ENCODE data around the gene APOBEC3F. TPM values are rescaled to one million over a fixed set of nuclear protein-coding genes. Genes with fewer than 3 reads are reported as not detected.
"Not testable (repeated sequence)": the region's sequence is repeated elsewhere in the genome, so short reads cannot be mapped to it uniquely, and the experiment has no call there.

Gene APOBEC3F
- 16.3 and 17.2 TPM in 2 replicates for total RNA-seq (2013; cell fraction: nucleolus; rRNA removed)
- 10.9 and 13.1 TPM in 2 replicates for total RNA-seq (2014; rRNA removed)
- total RNA-seq (2014; rRNA removed; fragmentation: Illumina TruSeq; extraction: Trizol), result 7.4 and 7.7 TPM in 2 replicates
- total RNA-seq (2021), result 29.1 and 30.6 TPM in 2 replicates
- polyA plus RNA-seq (2011; ENCODE audit: low read depth), result 9.6 TPM
- 4.7 and 7.8 TPM in 2 replicates for polyA plus RNA-seq (2011; rRNA removed)
- 7.3 and 8.6 TPM in 2 replicates for polyA plus RNA-seq (2011; cell fraction: cytosol; rRNA removed)
- 7.7 and 7.9 TPM in 2 replicates for polyA plus RNA-seq (2011; cell fraction: nucleus; rRNA removed)
- 11.1 TPM in 2 replicates for polyA plus RNA-seq (2012)
- polyA plus RNA-seq (2014; fragmentation: Illumina TruSeq; extraction: Trizol), result 13.7 and 17.8 TPM in 2 replicates
- polyA plus RNA-seq (2014; fragmentation: Nextera tagmentation; extraction: Ambion mirVana), result 1 to 10 TPM; 7.5 to 9.6 TPM
- 13.3 and 14.7 TPM in 2 replicates for polyA plus RNA-seq (2014; rRNA removed)
- 10 to 100 TPM; 20.9 to 26.5 TPM for polyA plus RNA-seq (2016; fragmentation: Nextera tagmentation; extraction: Ambion mirVana)
- 11.8 and 20.1 TPM in 2 replicates for polyA minus RNA-seq (2011; rRNA and poly(A)+ RNA removed)
- 7.2 and 10.8 TPM in 2 replicates for polyA minus RNA-seq (2011; cell fraction: cytosol; rRNA and poly(A)+ RNA removed)
- polyA minus RNA-seq (2011; cell fraction: nucleus; rRNA and poly(A)+ RNA removed), result 13.9 and 15.3 TPM in 2 replicates
- percentile 68 among the genes with signal in this experiment for Bru-seq, nascent RNA
- BruChase-seq, experiment 1, labeled RNA remaining after a 6-hour chase, result percentile 69 among the genes with signal in this experiment
- percentile 65 among the genes with signal in this experiment for BruChase-seq, experiment 2, labeled RNA remaining after a 2-hour chase
- long read RNA-seq, experiment 1, partial matches to known transcripts, result 1 of 4 reads
- long read RNA-seq, experiment 1, other reads (novel, unspliced or antisense), result 1 of 4 reads
- long read RNA-seq, experiment 2, partial matches to known transcripts, result 1 of 2 reads
- long read RNA-seq, experiment 2, other reads (novel, unspliced or antisense), result 1 of 2 reads

GRCh38 chr22:39040538-39041296 is at the start of gene APOBEC3F:
TSS of gene APOBEC3F (plus strand) at chr22:39040864. CDS start at chr22:39040961, 97 bp downstream.
- Histone ChIP-seq H3K27ac (ENCODE audit: control insufficient read depth, insufficient read depth) (peak within 1 kb of the TSS; percentile 78), H3K4me3 (peak within 1 kb of the TSS; percentile 98), H3K9ac (ENCODE audit: control insufficient read depth, insufficient read depth, low read length) (peak within 1 kb of the TSS; percentile 88), H3K79me2 (ENCODE audit: control insufficient read depth, insufficient read depth, low read length) (peaks cover 17% of the 10 kb centered on the region), H3K4me2 (ENCODE audit: control insufficient read depth, insufficient read depth) (peak within 1 kb of the TSS; percentile 77)
- BruUV-seq (replicated peaks); H3K4me1 ChIP-seq (ENCODE audit: control insufficient read depth, insufficient read depth, low read length); H2AFZ ChIP-seq (ENCODE audit: control insufficient read depth, low read depth, low read length); in situ Hi-C loops (cut with MboI); H3K9me3 ChIP-seq (replicated peaks; ENCODE audit: control insufficient read depth, insufficient read depth, low read length); FAIRE-seq; H4K20me1 ChIP-seq (ENCODE audit: control insufficient read depth, insufficient read depth); SMC1A ChIA-PET (ENCODE audit: uncharacterized antibody, unreplicated experiment); H3K27me3 ChIP-seq (replicated peaks in 1 of 2; ENCODE audit: control insufficient read depth in 2 of 2, insufficient read depth in 2 of 2, low read length in 1 of 2); intact Hi-C loops (cut with micrococcal nuclease; ENCODE audit: unreplicated experiment); H3K36me3 ChIP-seq (ENCODE audit: control insufficient read depth in 2 of 2, insufficient read depth in 2 of 2, low read length in 1 of 2); DNase-seq (ENCODE audit: low read depth, low spot score): not testable (repeated sequence)
- under 1% methylated on average over 17 of the region's 21 CpGs for WGBS (ENCODE audit: insufficient coverage, insufficient replicate concordance, low lambda C conversion rate, missing lambda C conversion rate)
- CTCF ChIA-PET, result interaction anchor here (0.6 to 1.8 kb wide), 2 partner anchors 37 to 423 kb away, joined by 4 to 5 read pairs; no protein-coding TSS in a partner anchor
- TF ChIP-seq NR2F1 (conservative IDR thresholded peaks at IDR 0.05) (0 out of 2 replicates have a peak, but pooled peaks have one; percentile 35), EED (IDR thresholded peaks at IDR 0.05; ENCODE audit: low read depth) (peak; percentile 41), IKZF1 (conservative IDR thresholded peaks at IDR 0.05) (peak; percentile 26; the same call in 1 of the 2 replicates), NFXL1 (IDR thresholded peaks at IDR 0.05; ENCODE audit: borderline replicate concordance) (peak; percentile 97), IKZF2 (IDR thresholded peaks at IDR 0.05) (peak; percentile 38 to 45; a peak in 3 of 4 replicates)
- POLR2A ChIA-PET, result interaction anchor here (0.6 kb wide), 1 partner anchor 29 kb away, joined by 4 read pairs; no protein-coding TSS in a partner anchor
- ATAC-seq, result peak; percentile 93
- RAD21 ChIA-PET (ENCODE audit: unreplicated experiment), result interaction anchor here (0.9 to 1.6 kb wide), 2 partner anchors 59 to 75 kb away, joined by 3 read pairs; no protein-coding TSS in a partner anchor

- WGBS (ENCODE audit: insufficient coverage, insufficient replicate concordance, low lambda C conversion rate, missing lambda C conversion rate), result 69% methylated on average over 7 of the region's 12 CpGs
- FAIRE-seq; H3K9me3 ChIP-seq (replicated peaks; ENCODE audit: control insufficient read depth, insufficient read depth, low read length); H2AFZ ChIP-seq (ENCODE audit: control insufficient read depth, low read depth, low read length); H3K79me2 ChIP-seq (ENCODE audit: control insufficient read depth, insufficient read depth, low read length); in situ Hi-C loops (cut with MboI); H3K36me3 ChIP-seq (ENCODE audit: control insufficient read depth in 2 of 2, insufficient read depth in 2 of 2, low read length in 1 of 2); H4K20me1 ChIP-seq (ENCODE audit: control insufficient read depth, insufficient read depth); intact Hi-C loops (cut with micrococcal nuclease; ENCODE audit: unreplicated experiment); BruUV-seq (replicated peaks); H3K27ac ChIP-seq (ENCODE audit: control insufficient read depth, insufficient read depth); SMC1A ChIA-PET (ENCODE audit: uncharacterized antibody, unreplicated experiment); H3K4me3 ChIP-seq; DNase-seq (ENCODE audit: low read depth, low spot score); POLR2A ChIA-PET; H3K4me1 ChIP-seq (ENCODE audit: control insufficient read depth, insufficient read depth, low read length); RAD21 ChIA-PET (ENCODE audit: unreplicated experiment); H3K9ac ChIP-seq (ENCODE audit: control insufficient read depth, insufficient read depth, low read length); H3K27me3 ChIP-seq (replicated peaks in 1 of 2; ENCODE audit: control insufficient read depth in 2 of 2, insufficient read depth in 2 of 2, low read length in 1 of 2); H3K4me2 ChIP-seq (ENCODE audit: control insufficient read depth, insufficient read depth): not testable (repeated sequence)
- ATAC-seq, result peak; percentile 46
- CTCF ChIA-PET, result interaction anchor here (1.3 to 2.5 kb wide), 2 partner anchors 11 to 20 kb away, joined by 3 to 9 read pairs; no protein-coding TSS in a partner anchor
Observed at GRCh38 chr22:38992871-38993371, 47.7 kb upstream of the APOBEC3F start.
